RWPE2 (cell line): ENCODE results near the gene MLKL.
"Not testable (repeated sequence)": the region's sequence is repeated elsewhere in the genome, so short reads cannot be mapped to it uniquely, and the experiment has no call there.

Experiments used
- ATAC-seq: fragments of 200-7000 bp; cut with Tn5 transposase; 3 replicates; pipeline ENCODE4 v1.9.1; 2021; ENCODE audit warnings: low read depth
- DNase-seq: peaks from one replicate; pipeline ENCODE4 v3.0.0-alpha.2; 2020; ENCODE audit warnings: low spot score
- H3K27ac ChIP-seq: fragments of 450-650 bp; 2 replicates; pipeline ENCODE4 v1.5.1; 2017; ENCODE audit warnings: mild to moderate bottlenecking; ENCODE audit not compliant: poor library complexity, severe bottlenecking
- H3K27me3 ChIP-seq: fragments of 250-450 bp; sonication (Bioruptor Pico); 2 replicates; pipeline ENCODE4 v1.5.1; 2021; ENCODE audit warnings: mild to moderate bottlenecking, moderate library complexity; ENCODE audit not compliant: insufficient read depth, poor library complexity, severe bottlenecking
- H3K36me3 ChIP-seq: fragments of 250-450 bp; sonication (Bioruptor Pico); 2 replicates; pipeline ENCODE4 v1.5.1; 2020; ENCODE audit warnings: low read depth, mild to moderate bottlenecking, moderate library complexity
- H3K4me1 ChIP-seq: fragments of 250-450 bp; sonication (Bioruptor Pico); 2 replicates; pipeline ENCODE4 v1.5.1; 2021; ENCODE audit warnings: mild to moderate bottlenecking, moderate library complexity; ENCODE audit not compliant: insufficient read depth, poor library complexity, severe bottlenecking
- H3K4me3 ChIP-seq: fragments of 250-450 bp; sonication (Bioruptor Pico); 2 replicates; pipeline ENCODE4 v1.5.1; 2021; ENCODE audit warnings: mild to moderate bottlenecking, moderate library complexity; ENCODE audit not compliant: severe bottlenecking
- H3K9me3 ChIP-seq: fragments of 250-450 bp; sonication (Bioruptor Pico); 2 replicates; pipeline ENCODE4 v1.5.1; 2021; ENCODE audit warnings: mild to moderate bottlenecking, moderate library complexity; ENCODE audit not compliant: severe bottlenecking
- CTCF ChIP-seq: fragments of 450-650 bp; IDR thresholded peaks from one replicate; pipeline ENCODE4 v1.5.1; 2017; ENCODE audit warnings: mild to moderate bottlenecking, moderate library complexity; ENCODE audit not compliant: poor library complexity, severe bottlenecking

The MLKL gene

GRCh38 chr16:74726716-74727115 lies 26.1 kb upstream of the MLKL start:
- H3K4me3 ChIP-seq, result no peak overlapping the region
- no peak overlapping the region for H3K27ac ChIP-seq
- H3K9me3 ChIP-seq, result no peaks in the 10 kb centered on the region
- no peak for DNase-seq
- no peak for TF ChIP-seq CTCF
- no peaks in the 10 kb centered on the region for H3K36me3 ChIP-seq
- no peak for ATAC-seq
- no peaks in the 10 kb centered on the region for H3K27me3 ChIP-seq
- peaks cover 14% of the 10 kb centered on the region for H3K4me1 ChIP-seq

GRCh38 chr16:74725651-74726455 lies 25.2 kb upstream of the MLKL start:
- ATAC-seq, result no peak
- no peaks in the 10 kb centered on the region for H3K9me3 ChIP-seq
- TF ChIP-seq CTCF, result no peak
- H3K4me1 ChIP-seq, result peaks cover 14% of the 10 kb centered on the region
- H3K27me3 ChIP-seq, result no peaks in the 10 kb centered on the region
- DNase-seq, result no peak
- H3K27ac ChIP-seq, result no peak overlapping the region
- H3K4me3 ChIP-seq, result no peak overlapping the region
- no peaks in the 10 kb centered on the region for H3K36me3 ChIP-seq

- H3K9me3 ChIP-seq, result no peaks in the 10 kb centered on the region
- DNase-seq (no peak), ATAC-seq (peak; percentile 75)
- H3K4me1 ChIP-seq, result peaks cover 8% of the 10 kb centered on the region
- no peak for TF ChIP-seq CTCF
- H3K27me3 ChIP-seq, result no peaks in the 10 kb centered on the region
- H3K27ac ChIP-seq, result no peak overlapping the region
- no peaks in the 10 kb centered on the region for H3K36me3 ChIP-seq
- H3K4me3 ChIP-seq, result no peak overlapping the region
Observed at GRCh38 chr16:74724820-74725549, 24.3 kb upstream of the MLKL start.

GRCh38 chr16:74723256-74723655 lies 22.6 kb upstream of the MLKL start:
- DNase-seq (no peak), ATAC-seq (no peak)
- Histone ChIP-seq H3K4me3 (no peak overlapping the region), H3K36me3 (no peaks in the 10 kb centered on the region), H3K27ac (no peak overlapping the region), H3K9me3 (no peaks in the 10 kb centered on the region), H3K27me3 (no peaks in the 10 kb centered on the region), H3K4me1 (no peaks in the 10 kb centered on the region)
- TF ChIP-seq CTCF, result no peak

- H3K27ac ChIP-seq, ATAC-seq, DNase-seq, H3K4me3 ChIP-seq, H3K36me3 ChIP-seq, H3K9me3 ChIP-seq, H3K27me3 ChIP-seq, H3K4me1 ChIP-seq: not testable (repeated sequence)
Observed at GRCh38 chr16:74722156-74722555, 21.5 kb upstream of the MLKL start.
